HG02885 (cell line): ENCODE measurements around the gene C22orf31.
"Not testable (repeated sequence)": the region's sequence is repeated elsewhere in the genome, so short reads cannot be mapped to it uniquely, and the experiment has no call there.

ENCODE experiments used
- ATAC-seq: cut with Tn5 transposase; IDR thresholded peaks from one replicate; pipeline ENCODE4 v1.9.1; 2021; ENCODE audit warnings: mild to moderate bottlenecking; ENCODE audit not compliant: unreplicated experiment, poor library complexity

The C22orf31 gene

DNA sequence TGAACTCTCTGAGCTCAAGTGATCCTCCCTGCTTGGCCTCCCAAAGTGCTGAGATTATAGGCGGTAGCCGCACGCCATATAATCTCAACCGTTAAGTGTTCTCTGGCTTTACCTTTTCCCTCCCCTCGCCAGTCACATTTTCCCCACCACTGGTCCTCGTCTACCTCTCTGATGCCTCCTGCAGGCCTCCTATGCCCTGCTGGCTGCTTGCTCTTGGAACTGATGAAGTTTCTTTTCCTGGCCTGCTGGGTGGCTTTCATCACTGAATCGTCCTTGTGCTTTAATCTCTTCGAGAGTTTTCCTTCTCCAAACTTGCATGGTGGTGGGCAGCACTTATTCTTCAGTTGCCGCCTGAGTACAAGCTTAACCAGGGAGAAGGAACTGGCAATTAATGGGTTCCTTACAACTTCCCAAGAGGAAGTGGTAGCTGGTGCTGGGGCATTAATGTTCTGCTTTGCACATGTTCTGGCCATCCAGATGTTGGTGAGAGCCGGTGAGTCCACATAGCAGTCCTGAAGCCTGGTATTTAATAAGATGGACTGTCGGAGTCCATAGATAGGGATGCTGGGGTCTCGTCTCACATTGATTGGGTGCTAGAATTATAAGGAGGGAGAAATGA lies 1.3 kb downstream of the C22orf31 start:
- ATAC-seq: no peak

GRCh38 chr22:29056472-29056871 lies 5.2 kb downstream of the C22orf31 start:
- ATAC-seq: no peak

- ATAC-seq: no peak
These were observed 6.3 kb downstream of the C22orf31 start for GRCh38 chr22:29055192-29055830.

DNA sequence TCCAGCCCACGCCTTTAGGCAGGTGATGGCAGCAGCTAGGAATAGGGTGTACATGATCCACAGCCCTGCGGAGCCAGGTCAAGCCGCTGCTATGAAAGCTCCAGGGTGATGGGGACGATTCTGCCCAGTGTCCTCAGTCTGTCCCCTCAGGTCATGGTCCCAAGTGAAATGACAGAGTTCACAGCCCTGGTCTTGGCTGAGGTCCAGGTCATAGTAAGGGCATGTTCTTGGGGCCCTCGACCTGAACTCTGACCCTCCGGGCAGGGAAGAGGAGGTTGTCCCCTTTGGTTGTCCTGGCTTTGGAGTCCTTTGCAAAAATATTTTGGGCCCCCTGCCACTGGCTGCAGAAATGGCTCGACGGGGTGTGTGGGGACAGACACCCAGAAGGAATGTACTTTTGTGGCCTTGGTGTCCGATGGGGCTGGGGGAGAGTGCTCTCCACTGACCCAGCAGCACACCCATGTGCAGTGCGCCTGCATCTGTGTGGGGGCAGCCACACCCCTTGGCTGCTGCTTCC lies 7.3 kb downstream of the C22orf31 start:
- no peak for ATAC-seq

GRCh38 chr22:29053048-29053702 lies 8.5 kb downstream of the C22orf31 start:
- no peak for ATAC-seq

DNA sequence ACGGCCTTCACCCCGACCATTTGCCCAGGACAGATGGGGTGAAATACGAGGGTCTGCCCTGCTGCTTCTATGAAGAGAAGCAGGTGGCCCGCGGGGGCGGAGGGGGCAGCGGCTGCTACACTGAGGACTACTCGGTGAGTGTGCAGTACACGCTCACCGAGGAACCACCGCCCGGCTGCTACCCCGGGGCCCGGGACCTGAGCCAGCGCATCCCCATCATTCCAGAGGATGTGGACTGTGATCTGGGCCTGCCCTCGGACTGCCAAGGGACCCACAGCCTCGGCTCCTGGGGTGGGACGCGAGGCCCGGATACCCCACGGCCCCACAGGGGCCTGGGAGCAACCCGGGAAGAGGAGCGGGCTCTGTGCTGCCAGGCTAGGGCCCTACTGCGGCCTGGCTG lies 11.2 kb downstream of the C22orf31 start:
- no peak for ATAC-seq

GRCh38 chr22:29049655-29050263 lies 11.9 kb downstream of the C22orf31 start:
- ATAC-seq: no peak

GRCh38 chr22:29048822-29049654 lies 12.6 kb downstream of the C22orf31 start:
- no peak for ATAC-seq

DNA sequence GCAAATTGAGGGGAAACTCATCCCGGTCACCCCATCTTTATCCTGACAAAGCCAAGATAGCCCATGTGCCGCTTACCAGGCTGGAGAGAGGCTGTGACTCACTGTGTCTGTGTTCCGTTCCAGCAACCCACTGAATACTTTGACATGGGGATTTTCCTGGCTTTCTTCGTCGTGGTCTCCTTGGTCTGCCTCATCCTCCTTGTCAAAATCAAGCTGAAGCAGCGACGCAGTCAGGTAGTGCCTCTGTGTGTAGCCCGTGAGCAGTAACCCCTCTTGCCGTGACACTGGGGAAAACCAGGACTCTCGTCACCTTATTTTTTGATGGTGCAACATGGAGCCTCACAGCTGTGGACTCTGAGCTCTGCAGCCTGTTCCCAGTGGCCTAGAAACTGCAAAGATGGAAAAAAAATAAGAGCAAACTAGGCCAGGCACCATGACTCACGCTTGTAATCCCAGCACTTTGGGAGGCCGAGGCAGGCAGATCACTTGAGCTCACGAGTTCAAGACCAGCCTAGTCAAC lies 16.9 kb downstream of the C22orf31 start:
- ATAC-seq: no peak

DNA sequence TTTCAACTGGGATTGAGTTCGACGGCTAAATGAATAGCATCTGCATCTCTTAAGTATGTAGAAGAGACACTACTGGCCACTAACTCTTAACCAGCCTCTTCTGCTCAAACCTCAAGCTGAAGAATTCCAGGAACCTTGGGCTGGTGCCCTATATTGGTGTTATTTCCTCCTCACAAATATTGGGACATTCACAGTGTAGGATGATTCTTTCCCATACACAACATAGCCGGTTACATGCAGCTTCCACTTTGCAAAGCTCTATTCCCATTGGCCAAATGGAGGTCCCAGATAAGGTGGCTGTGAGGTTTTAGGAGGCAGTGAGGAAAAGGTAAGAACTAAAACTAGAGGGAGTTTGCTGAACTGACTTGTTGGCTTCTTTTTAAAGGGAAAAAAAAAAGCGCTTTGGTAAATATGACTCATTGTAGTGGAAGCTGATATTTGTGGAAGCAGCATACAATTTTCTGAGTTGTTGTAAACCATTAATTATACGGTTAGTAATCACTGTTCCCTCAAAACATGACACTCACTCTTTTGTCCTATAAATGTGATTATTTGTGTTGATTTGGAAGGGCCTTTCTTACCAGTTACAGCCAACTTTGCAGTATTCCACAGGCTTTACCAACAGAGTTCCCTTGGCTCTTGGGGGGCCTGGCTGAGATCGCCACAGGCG lies 17.6 kb downstream of the C22orf31 start:
- ATAC-seq: no peak

- no peak for ATAC-seq
These were observed 20.2 kb downstream of the C22orf31 start for GRCh38 chr22:29041408-29041807.

GRCh38 chr22:29040385-29041275 lies 21.0 kb downstream of the C22orf31 start:
- no peak for ATAC-seq

DNA sequence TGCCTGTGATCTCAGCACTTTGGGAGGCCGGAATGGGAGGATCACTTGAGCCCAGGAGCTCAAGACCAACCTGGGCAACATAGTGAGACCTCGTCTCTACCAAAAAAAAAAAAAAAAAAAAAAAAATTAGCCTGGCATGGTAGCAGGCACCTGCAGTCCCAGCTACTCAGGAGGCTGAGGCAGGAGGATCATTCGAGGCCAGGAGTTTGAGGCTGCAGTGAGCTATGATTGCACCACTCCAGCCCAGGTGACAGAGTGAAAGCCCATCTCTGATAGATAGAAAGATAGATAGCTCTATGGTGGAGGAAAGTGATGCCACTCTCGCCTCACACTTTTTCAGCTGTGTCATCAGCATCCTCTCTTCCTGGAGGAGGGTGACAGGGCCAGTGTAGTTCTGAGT lies 21.9 kb downstream of the C22orf31 start:
- not testable (repeated sequence) for ATAC-seq

- ATAC-seq: no peak
These were observed 22.5 kb downstream of the C22orf31 start for GRCh38 chr22:29039148-29039547.

DNA sequence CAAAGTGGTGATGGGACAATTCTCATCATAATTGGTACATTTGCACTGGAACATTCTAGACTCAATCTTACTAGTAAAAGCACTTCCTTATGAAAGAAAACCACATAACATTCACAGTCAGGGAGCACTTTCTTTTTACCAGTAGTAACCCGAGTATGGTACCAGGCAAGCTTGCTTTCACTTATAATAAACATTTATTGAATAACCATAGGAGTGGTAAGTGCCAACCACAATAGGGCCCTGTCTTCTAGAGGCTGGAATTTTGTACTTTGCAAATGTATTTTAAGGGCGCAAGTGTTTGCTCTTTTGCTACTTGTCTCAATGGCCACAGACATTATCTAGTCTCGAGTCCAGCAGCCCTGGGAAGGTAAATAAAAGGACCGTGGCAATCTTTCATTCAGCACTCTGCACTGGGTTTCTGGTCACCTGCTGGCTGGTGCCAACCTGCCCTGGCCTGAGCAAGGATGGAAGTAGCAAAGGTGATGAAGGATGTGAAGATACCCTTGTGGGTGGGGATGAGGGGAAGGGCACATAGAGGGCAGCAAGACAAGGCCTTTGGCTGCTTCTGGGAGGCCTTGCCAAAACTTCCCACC lies 24.2 kb downstream of the C22orf31 start:
- no peak for ATAC-seq

- ATAC-seq: no peak
These were observed 29.0 kb downstream of the C22orf31 start for GRCh38 chr22:29032584-29032983.

DNA sequence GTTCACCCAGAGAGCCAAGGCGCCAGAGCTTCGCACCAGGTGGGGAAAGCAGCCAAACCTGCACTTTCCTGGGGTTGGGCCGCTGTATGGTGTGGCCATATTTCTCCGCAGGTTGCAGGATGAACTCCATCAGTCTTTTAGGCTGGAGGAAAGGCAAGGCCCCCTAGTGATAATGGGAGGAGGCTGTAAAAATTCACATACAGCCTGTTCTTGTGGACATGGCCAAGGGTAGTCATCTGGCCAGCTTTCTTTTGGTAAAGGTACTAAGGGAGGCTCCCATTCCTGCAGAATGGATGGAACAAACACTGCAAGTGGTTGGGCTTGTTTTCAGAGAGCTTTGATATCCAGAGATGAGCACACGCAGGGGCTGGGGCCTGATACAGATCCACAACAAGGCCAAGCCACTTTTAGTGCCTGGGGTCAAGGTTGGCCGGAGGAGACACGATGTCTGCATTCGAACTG lies 29.6 kb downstream of the C22orf31 start:
- ATAC-seq: no peak
